ENCODE measurements around the gene MROH7. TPM values are rescaled to one million over a fixed set of nuclear protein-coding genes. Genes with fewer than 3 reads are reported as not detected.

Gene MROH7
- total RNA-seq, 2 donors from 2014 or later: 0.84 TPM; not detected in 1

DNA sequence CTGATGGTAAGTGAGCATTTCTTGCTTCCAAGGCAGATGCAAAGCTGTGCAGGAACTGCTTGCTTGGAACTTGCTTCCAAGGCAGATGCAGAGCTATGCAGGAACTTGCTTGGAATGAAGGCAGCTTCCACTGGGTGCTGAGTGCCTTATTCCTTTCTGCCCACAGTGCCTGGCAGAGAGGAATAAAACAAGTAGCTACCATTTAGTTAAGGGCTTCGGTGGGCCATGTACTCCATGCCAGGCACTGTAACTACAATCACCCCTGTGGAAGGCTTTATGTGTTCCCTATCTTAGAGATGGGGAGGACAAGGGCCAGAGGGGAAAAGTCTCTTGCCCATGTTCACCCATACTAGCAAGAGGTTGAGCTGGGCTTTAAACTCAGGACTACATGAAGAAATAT, 8.3 kb downstream of the MROH7 start:
- Mint-ChIP-seq H3K4me1 (ENCODE audit: low read depth in 2 of 2) (no peaks in the 10 kb centered on the region), H3K36me3 (no peaks in the 10 kb centered on the region), H3K9me3 (no peaks in the 10 kb centered on the region), H3K27ac (no peak overlapping the region), H3K27me3 (peaks cover 14 to 21% of the 10 kb centered on the region in 2 donors), H3K4me3 (no peak overlapping the region)
- ATAC-seq (no peak), DNase-seq (ENCODE audit: low spot score) (no peak)

GRCh38 chr1:54650417-54650816, 8.8 kb downstream of the MROH7 start:
- DNase-seq (ENCODE audit: low spot score) (no peak), ATAC-seq (no peak)
- Mint-ChIP-seq H3K36me3 (no peaks in the 10 kb centered on the region), H3K4me1 (ENCODE audit: low read depth in 2 of 2) (no peaks in the 10 kb centered on the region), H3K27ac (no peak overlapping the region), H3K27me3 (peaks cover 14 to 21% of the 10 kb centered on the region in 2 donors), H3K9me3 (no peaks in the 10 kb centered on the region), H3K4me3 (no peak overlapping the region)

DNA sequence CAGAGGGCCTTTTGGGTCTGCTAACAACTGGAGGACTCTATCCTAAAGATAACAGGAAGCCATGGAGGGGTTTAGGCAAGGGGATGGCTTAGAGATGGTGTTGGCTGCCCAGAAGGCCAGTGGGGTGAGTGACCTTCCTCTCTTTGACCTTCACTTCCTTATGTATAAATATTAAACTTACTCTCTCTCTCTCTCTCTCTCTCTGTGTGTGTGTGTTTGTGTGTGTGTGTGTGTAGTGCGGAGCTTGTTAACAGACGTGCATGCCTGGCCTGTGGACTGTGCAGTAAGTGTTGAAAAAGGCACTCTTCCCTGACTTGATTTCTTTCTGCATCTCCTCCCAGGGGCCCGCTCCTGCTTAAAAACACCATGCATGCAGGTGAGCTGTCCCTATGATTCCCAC, 10.0 kb downstream of the MROH7 start:
- Mint-ChIP-seq H3K27me3 (peaks cover 14 to 21% of the 10 kb centered on the region in 2 donors), H3K27ac (no peak overlapping the region), H3K4me1 (ENCODE audit: low read depth in 2 of 2) (no peaks in the 10 kb centered on the region), H3K9me3 (no peaks in the 10 kb centered on the region), H3K4me3 (no peak overlapping the region), H3K36me3 (no peaks in the 10 kb centered on the region)
- DNase-seq (ENCODE audit: low spot score): no peak
- ATAC-seq: no peak

DNA sequence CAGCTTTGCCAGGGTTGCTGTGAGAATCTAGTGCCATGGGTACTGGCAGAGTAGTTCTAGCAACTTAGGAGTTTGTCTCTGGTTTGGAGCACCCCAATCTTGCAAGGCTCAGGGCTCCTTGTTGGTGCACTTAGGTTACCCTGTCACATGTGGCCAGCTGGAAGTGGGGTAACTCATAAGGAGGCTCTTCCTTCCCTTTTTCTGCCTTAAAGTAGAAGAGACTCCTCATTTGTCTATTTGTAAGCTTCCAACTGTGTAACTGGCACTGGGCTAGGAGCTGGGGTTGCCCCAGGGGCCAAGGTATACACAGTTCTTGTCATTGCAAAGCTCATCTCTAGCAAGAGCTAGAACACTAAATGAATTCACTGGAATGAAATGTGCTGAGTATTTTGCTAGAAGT, 10.6 kb downstream of the MROH7 start:
- Mint-ChIP-seq H3K36me3 (no peaks in the 10 kb centered on the region), H3K27ac (no peak overlapping the region), H3K4me1 (ENCODE audit: low read depth in 2 of 2) (no peaks in the 10 kb centered on the region), H3K9me3 (no peaks in the 10 kb centered on the region), H3K27me3 (peaks cover 14 to 21% of the 10 kb centered on the region in 2 donors), H3K4me3 (no peak overlapping the region)
- DNase-seq (ENCODE audit: low spot score) (no peak), ATAC-seq (no peak)

DNA sequence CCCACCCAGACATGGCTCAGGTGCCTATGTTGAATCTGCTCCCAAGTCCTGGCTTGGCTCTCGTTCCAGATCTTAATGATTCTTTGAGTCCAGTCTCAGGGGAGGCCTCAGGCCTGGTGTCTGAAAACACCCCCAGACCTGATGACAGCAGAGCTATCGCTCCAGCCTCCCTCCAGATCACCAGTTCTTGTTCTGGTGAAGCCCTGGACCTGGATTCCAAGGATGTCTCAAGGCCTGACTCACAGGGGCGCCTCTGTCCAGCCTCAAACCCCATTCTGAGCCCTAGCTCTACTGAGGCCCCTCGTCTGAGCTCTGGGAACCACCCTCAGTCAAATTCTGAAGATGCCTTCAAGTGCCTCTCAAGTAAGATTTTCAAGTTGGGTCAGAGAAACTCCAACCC, 11.4 kb downstream of the MROH7 start:
- H3K36me3 Mint-ChIP-seq: no peaks in the 10 kb centered on the region

DNA sequence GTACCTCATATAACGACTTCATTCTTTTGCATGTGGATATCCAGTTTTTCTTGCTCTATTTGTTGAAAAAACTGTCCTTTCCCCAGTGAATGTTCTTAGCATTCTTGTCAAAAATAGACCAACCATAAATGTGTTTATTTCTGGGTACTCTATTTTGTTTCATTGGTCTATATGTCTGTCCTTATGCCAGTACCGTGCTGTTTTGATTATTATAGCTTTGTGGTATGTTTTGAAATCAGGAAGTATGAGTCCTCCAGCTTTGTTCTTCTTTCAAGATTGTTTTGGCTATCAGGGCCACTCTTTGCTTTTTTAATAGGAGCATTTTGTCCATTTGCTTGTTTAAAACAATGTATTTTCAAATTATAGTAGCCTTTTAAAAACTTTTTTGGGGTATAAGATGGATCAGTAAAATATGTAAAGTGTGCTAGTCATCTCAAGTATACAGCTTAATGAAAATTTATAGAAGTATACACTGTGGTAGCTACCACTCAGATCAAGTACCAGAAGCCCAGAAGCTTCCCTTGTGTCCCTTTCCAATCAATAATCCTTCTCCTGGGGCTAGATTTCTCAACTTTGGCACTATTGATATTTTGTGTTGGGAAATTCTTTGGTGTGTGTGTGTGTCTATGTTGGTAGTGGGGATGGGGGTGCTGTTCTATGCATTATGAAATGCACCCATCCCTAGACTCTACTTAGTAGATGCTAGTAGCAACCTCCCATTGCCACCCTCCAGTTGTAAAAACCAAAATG, 16.8 kb downstream of the MROH7 start:
- ATAC-seq (no peak), DNase-seq (ENCODE audit: low spot score) (no peak)
- H3K9me3 Mint-ChIP-seq: peaks cover 6% of the 10 kb centered on the region
- H3K27ac Mint-ChIP-seq: no peak overlapping the region
- H3K27me3 Mint-ChIP-seq: no peaks in the 10 kb centered on the region
- H3K36me3 Mint-ChIP-seq: no peaks in the 10 kb centered on the region
- no peaks in the 10 kb centered on the region for H3K4me1 Mint-ChIP-seq (ENCODE audit: low read depth in 2 of 2)
- no peak overlapping the region for H3K4me3 Mint-ChIP-seq

More for the DNA sequence above, 11.4 kb downstream of the MROH7 start:
- peaks cover 14 to 21% of the 10 kb centered on the region in 2 donors for H3K27me3 Mint-ChIP-seq
- peak in 1 of 2 donors; percentile 15 for ATAC-seq
- DNase-seq (ENCODE audit: low spot score): no peak
- H3K4me1 Mint-ChIP-seq (ENCODE audit: low read depth in 2 of 2): no peaks in the 10 kb centered on the region
- no peak overlapping the region for H3K4me3 Mint-ChIP-seq
- no peak overlapping the region for H3K27ac Mint-ChIP-seq
- peaks cover 2% of the 10 kb centered on the region for H3K9me3 Mint-ChIP-seq

DNA sequence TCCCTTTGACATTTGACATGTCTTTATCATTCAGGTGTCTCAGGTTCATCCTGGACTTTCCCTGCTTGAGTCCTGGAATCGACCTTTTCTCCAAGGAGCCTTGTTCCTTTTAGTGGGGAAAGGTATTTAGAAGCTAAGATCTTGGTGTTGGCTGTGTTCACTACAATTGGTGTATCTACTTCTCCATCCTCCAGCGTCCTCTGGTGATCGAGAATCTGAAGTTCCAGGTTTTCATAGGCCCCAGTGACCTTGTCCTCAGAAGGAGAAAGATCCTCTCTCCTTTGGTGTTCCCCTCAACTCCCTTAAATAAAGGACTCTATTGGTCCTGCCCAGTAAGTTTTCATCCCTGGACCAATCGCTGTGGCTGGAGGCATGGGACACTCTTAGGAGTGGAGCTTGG, 22.1 kb downstream of the MROH7 start:
- Mint-ChIP-seq H3K27me3 (no peaks in the 10 kb centered on the region), H3K9me3 (no peaks in the 10 kb centered on the region), H3K27ac (no peak overlapping the region), H3K4me1 (ENCODE audit: low read depth in 2 of 2) (no peaks in the 10 kb centered on the region), H3K36me3 (no peaks in the 10 kb centered on the region), H3K4me3 (no peak overlapping the region)
- DNase-seq (ENCODE audit: low spot score): no peak
- ATAC-seq: no peak

- H3K4me3 Mint-ChIP-seq: no peak overlapping the region
- no peaks in the 10 kb centered on the region for H3K9me3 Mint-ChIP-seq
- DNase-seq (ENCODE audit: low spot score) (no peak), ATAC-seq (no peak)
- no peaks in the 10 kb centered on the region for H3K4me1 Mint-ChIP-seq (ENCODE audit: low read depth in 2 of 2)
- H3K27ac Mint-ChIP-seq: no peak overlapping the region
- H3K27me3 Mint-ChIP-seq: no peaks in the 10 kb centered on the region
- H3K36me3 Mint-ChIP-seq: no peaks in the 10 kb centered on the region
Observed at GRCh38 chr1:54664364-54664763, 22.8 kb downstream of the MROH7 start.

GRCh38 chr1:54665852-54666251, 24.3 kb downstream of the MROH7 start:
- Mint-ChIP-seq H3K4me1 (ENCODE audit: low read depth in 2 of 2) (no peaks in the 10 kb centered on the region), H3K27me3 (no peaks in the 10 kb centered on the region), H3K36me3 (no peaks in the 10 kb centered on the region), H3K27ac (no peak overlapping the region), H3K9me3 (no peaks in the 10 kb centered on the region), H3K4me3 (no peak overlapping the region)
- ATAC-seq: no peak
- no peak for DNase-seq (ENCODE audit: low spot score)

- DNase-seq (ENCODE audit: low spot score): no peak
- Mint-ChIP-seq H3K9me3 (no peaks in the 10 kb centered on the region), H3K27me3 (no peaks in the 10 kb centered on the region), H3K4me3 (no peak overlapping the region), H3K4me1 (ENCODE audit: low read depth in 2 of 2) (no peaks in the 10 kb centered on the region), H3K36me3 (no peaks in the 10 kb centered on the region), H3K27ac (no peak overlapping the region)
- ATAC-seq: no peak
Observed at GRCh38 chr1:54666333-54666732, 24.7 kb downstream of the MROH7 start.

DNA sequence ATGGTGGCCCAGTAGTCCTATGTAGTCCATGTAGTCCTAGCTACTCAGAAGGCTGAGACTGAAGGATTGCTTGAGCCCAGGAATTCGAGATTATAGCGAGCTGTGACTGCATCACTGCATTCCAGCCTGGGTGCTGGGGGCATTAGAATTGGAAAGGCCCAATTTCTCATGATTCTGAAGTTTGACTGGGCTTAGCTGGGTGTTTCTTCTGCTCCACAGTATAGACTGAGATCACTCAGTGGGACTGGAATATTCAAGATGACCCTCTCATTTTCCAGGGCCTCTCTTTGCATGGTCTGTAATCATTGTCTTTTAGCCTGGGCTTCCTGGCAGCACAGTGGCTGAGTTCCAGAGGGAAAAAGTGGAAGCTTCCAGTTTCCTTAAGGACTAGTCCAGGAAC, 26.2 kb downstream of the MROH7 start:
- Mint-ChIP-seq H3K27ac (no peak overlapping the region), H3K4me3 (no peak overlapping the region)
- no peak for DNase-seq (ENCODE audit: low spot score)

GRCh38 chr1:54668567-54668966, 27.0 kb downstream of the MROH7 start:
- DNase-seq (ENCODE audit: low spot score): no peak
- Mint-ChIP-seq H3K9me3 (no peaks in the 10 kb centered on the region), H3K36me3 (no peaks in the 10 kb centered on the region), H3K27ac (no peak overlapping the region), H3K4me1 (ENCODE audit: low read depth in 2 of 2) (peaks cover 10 to 11% of the 10 kb centered on the region in 2 donors), H3K4me3 (no peak overlapping the region), H3K27me3 (no peaks in the 10 kb centered on the region)
- ATAC-seq: no peak

More for the DNA sequence above, 26.2 kb downstream of the MROH7 start:
- H3K36me3 Mint-ChIP-seq: no peaks in the 10 kb centered on the region
- no peak for ATAC-seq
- H3K27me3 Mint-ChIP-seq: no peaks in the 10 kb centered on the region
- peaks cover 8 to 10% of the 10 kb centered on the region in 2 donors for H3K4me1 Mint-ChIP-seq (ENCODE audit: low read depth in 2 of 2)
- no peaks in the 10 kb centered on the region for H3K9me3 Mint-ChIP-seq

DNA sequence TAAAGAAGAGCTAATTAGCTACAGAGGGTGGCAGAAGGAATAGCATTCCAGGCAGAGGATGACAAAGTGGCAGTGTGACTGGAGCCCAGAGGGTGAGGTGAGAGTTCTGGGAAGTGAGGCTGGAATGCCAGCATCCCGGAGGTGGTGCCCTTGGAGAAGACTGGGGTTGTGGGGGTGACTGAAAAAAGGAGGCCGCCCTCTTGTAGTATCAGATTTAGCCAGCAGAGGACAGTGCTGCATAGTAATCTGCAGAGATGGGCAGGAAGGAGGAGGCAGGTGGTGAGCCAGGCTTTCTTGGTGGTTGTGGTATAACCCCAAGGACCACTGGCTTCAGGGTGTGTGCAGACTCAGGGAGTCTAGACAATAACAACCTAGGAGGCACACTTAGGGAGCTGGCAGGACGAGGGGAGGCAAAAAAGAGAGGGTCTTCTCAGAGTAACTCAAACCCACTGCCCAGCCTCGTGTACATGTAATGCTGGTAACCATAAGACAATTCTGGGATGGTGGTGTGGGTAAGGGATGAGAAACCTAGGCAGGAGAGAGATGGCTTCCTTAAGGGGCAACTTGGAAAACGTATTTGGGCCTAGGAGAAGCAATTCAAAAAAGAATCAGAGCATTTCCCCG, 30.5 kb downstream of the MROH7 start:
- no peaks in the 10 kb centered on the region for H3K9me3 Mint-ChIP-seq
- DNase-seq (ENCODE audit: low spot score) (peak; percentile 73), ATAC-seq (peak; percentile 83 to 87)
- peaks cover 10 to 11% of the 10 kb centered on the region in 2 donors for H3K4me1 Mint-ChIP-seq (ENCODE audit: low read depth in 2 of 2)
- H3K36me3 Mint-ChIP-seq: no peaks in the 10 kb centered on the region
- H3K4me3 Mint-ChIP-seq: no peak overlapping the region
- peak overlapping the region; percentile 1 to 60 for H3K27ac Mint-ChIP-seq
- H3K27me3 Mint-ChIP-seq: no peaks in the 10 kb centered on the region

- no peaks in the 10 kb centered on the region for H3K9me3 Mint-ChIP-seq
Observed at GRCh38 chr1:54678776-54679643, 37.4 kb downstream of the MROH7 start.

More at GRCh38 chr1:54678776-54679643, 37.4 kb downstream of the MROH7 start:
- DNase-seq (ENCODE audit: low spot score) (no peak), ATAC-seq (peak in 1 of 2 donors; percentile 35)
- H3K27me3 Mint-ChIP-seq: no peaks in the 10 kb centered on the region
- no peak overlapping the region for H3K4me3 Mint-ChIP-seq
- H3K4me1 Mint-ChIP-seq (ENCODE audit: low read depth in 2 of 2): no peaks in the 10 kb centered on the region
- H3K36me3 Mint-ChIP-seq: no peaks in the 10 kb centered on the region
- H3K27ac Mint-ChIP-seq: no peak overlapping the region

All from natural killer cell treated with Interleukin-12 subunit alpha and Interleukin-12 subunit beta and Interleukin-15 and Interleukin-18, amount 100 ng/mL, for 72 hours (primary cell).